HepG2 (cell line): ENCODE results near the gene CAPN12. TPM values are rescaled to one million over a fixed set of nuclear protein-coding genes. Genes with fewer than 3 reads are reported as not detected.

ENCODE experiments used
- ATAC-seq: fragments of 200-7000 bp; cut with Tn5 transposase; 3 replicates; pipeline ENCODE4 v1.9.1; 2020; ENCODE audit warnings: mild to moderate bottlenecking, moderate library complexity
- BruUV-seq: library from RNA; stranded (reverse); fragments of 400-500 nt; replicated peaks from 2 replicates; lab custom pipeline; 2021; lab: Mats Ljungman, UMichigan
- CTCF ChIA-PET: fragments of 300-600 bp; formaldehyde crosslinking; extraction: SDS; loops from one replicate; lab custom pipeline; 2021; ENCODE audit warnings: low total read pairs, inconsistent platforms, low intra/inter-chr PET ratio; lab: Yijun Ruan, JAX
- POLR2A ChIA-PET: fragments of 350-600 bp; sonication (Branson Sonifier 250); formaldehyde crosslinking; loops from one replicate; lab custom pipeline; 2020; ENCODE audit warnings: antibody characterized with exemption, inconsistent platforms; lab: Yijun Ruan, JAX
- DNase-seq: peaks from one replicate; pipeline ENCODE4 v3.0.0-alpha.2; 2015; ENCODE audit warnings: low spot score
- FAIRE-seq: peaks from 3 replicates; lab custom pipeline; 2011; peaks lifted over from hg19 to GRCh38; lab: Jason Lieb, UNC
- H2AFZ ChIP-seq: one replicate; pipeline ENCODE4 v1.6.1; 2011; ENCODE audit warnings: low read length, inconsistent platforms
- H3K27ac ChIP-seq: fragments of 300-600 bp; 3 replicates; pipeline ENCODE4 v1.8.0; 2011; ENCODE audit warnings: mixed run types, mild to moderate bottlenecking, mixed read lengths, low read length, inconsistent platforms; ENCODE audit not compliant: insufficient read depth; ENCODE audit errors: extremely low read length
- H3K27me3 ChIP-seq, 2 experiments: fragments of 200-600 bp in 1 of 2; 2 replicates in 1 of 2; 3 replicates in 1 of 2; pipeline versions ENCODE4 v1.6.0 to v1.8.0; 2011; ENCODE audit warnings: low read length in 2 of 2, mild to moderate bottlenecking in 2 of 2, moderate library complexity in 2 of 2, inconsistent platforms in 1 of 2; ENCODE audit not compliant: insufficient read depth in 2 of 2, control insufficient read depth in 1 of 2
- H3K36me3 ChIP-seq, 2 experiments: fragments of 200-600 bp in 1 of 2; replicated peaks in 1 of 2; 2 replicates in 1 of 2; 3 replicates in 1 of 2; pipeline versions ENCODE4 v1.5.1 to v1.8.0; 2011; ENCODE audit warnings: low read length in 2 of 2, inconsistent platforms in 1 of 2; ENCODE audit not compliant: insufficient read depth in 2 of 2, control insufficient read depth in 1 of 2
- H3K4me1 ChIP-seq: 2 replicates; pipeline ENCODE4 v1.5.1; 2012; ENCODE audit warnings: low read length, inconsistent platforms; ENCODE audit not compliant: insufficient read depth
- H3K4me2 ChIP-seq: 2 replicates; pipeline ENCODE4 v1.6.0; 2011; ENCODE audit warnings: low read depth, low read length, inconsistent platforms
- H3K4me3 ChIP-seq, 3 experiments: fragments of 200-600 bp in 1 of 3; sonication (generic), shearing (Covaris generic) in 1 of 3; replicated peaks in 1 of 3; 2 replicates each; pipeline ENCODE4 v1.5.1; 2011 to 2016; ENCODE audit warnings: low read length in 3 of 3, inconsistent platforms in 2 of 3, low read depth in 2 of 3, mild to moderate bottlenecking in 2 of 3, control low read depth in 1 of 3, mixed read lengths in 1 of 3; ENCODE audit not compliant: insufficient read depth in 1 of 3
- H3K79me2 ChIP-seq: one replicate; pipeline ENCODE4 v1.6.1; 2011; ENCODE audit warnings: low read length, inconsistent platforms; ENCODE audit not compliant: insufficient read depth
- H3K9ac ChIP-seq: 2 replicates; pipeline ENCODE4 v1.6.0; 2011; ENCODE audit warnings: mild to moderate bottlenecking, low read depth, low read length, inconsistent platforms; ENCODE audit not compliant: insufficient read depth
- H3K9me3 ChIP-seq: 2 replicates; pipeline ENCODE4 v1.5.1; 2012; ENCODE audit warnings: mild to moderate bottlenecking, low read length
- H4K20me1 ChIP-seq: 2 replicates; pipeline ENCODE4 v1.6.0; 2011; ENCODE audit warnings: inconsistent platforms, mild to moderate bottlenecking, low read length, moderate library complexity; ENCODE audit not compliant: insufficient read depth
- CENPT ChIP-seq: sonication (generic); formaldehyde crosslinking; IDR thresholded peaks from 2 replicates; pipeline ENCODE4 v1.8.0; 2022; ENCODE audit warnings: low read depth, mild to moderate bottlenecking, moderate library complexity, missing genetic modification reagents
- CHCHD3 ChIP-seq: sonication (generic); formaldehyde crosslinking; IDR thresholded peaks from 2 replicates; pipeline ENCODE4 v1.8.0; 2022; ENCODE audit warnings: mild to moderate bottlenecking, missing genetic modification reagents, moderate library complexity
- DNMT1 ChIP-seq: sonication (generic); formaldehyde crosslinking; IDR thresholded peaks from 2 replicates; pipeline ENCODE4 v1.5.1; 2020; ENCODE audit warnings: mild to moderate bottlenecking, missing genetic modification reagents
- HNRNPH1 ChIP-seq: fragments of 200-400 bp; formaldehyde crosslinking; optimal IDR thresholded peaks from 2 replicates; pipeline ENCODE3; 2017; ENCODE audit warnings: mild to moderate bottlenecking, low read depth, low read length
- NCOR1 ChIP-seq: fragments of 200-600 bp; sonication (generic); IDR thresholded peaks from 2 replicates; pipeline ENCODE4 v1.7.0; 2017; ENCODE audit warnings: antibody characterized with exemption, low read length, borderline replicate concordance
- NFKBIZ ChIP-seq: IDR thresholded peaks from 2 replicates; pipeline ENCODE4 v1.6.1; 2018; ENCODE audit warnings: missing genetic modification reagents, missing compliant biosample characterization
- PRPF4 ChIP-seq: fragments of 200-400 bp; formaldehyde crosslinking; IDR thresholded peaks from 2 replicates; pipeline ENCODE4 v1.6.1; 2016; ENCODE audit warnings: low read length, low read depth; ENCODE audit not compliant: poor library complexity, severe bottlenecking
- SALL1 ChIP-seq: sonication (generic); formaldehyde crosslinking; IDR thresholded peaks from 2 replicates; pipeline ENCODE4 v1.8.0; 2022; ENCODE audit warnings: mild to moderate bottlenecking, missing genetic modification reagents
- SMAD1 ChIP-seq: sonication (generic); formaldehyde crosslinking; IDR thresholded peaks from 2 replicates; pipeline ENCODE4 v1.4.0; 2020; ENCODE audit warnings: missing genetic modification reagents, low read depth, mild to moderate bottlenecking, borderline replicate concordance
- ZFYVE20 ChIP-seq: sonication (generic); formaldehyde crosslinking; IDR thresholded peaks from 2 replicates; pipeline ENCODE4 v1.8.0; 2023; ENCODE audit warnings: low read depth, mild to moderate bottlenecking, moderate library complexity, missing genetic modification reagents, borderline replicate concordance
- ZNF274 ChIP-seq: sonication (generic); formaldehyde crosslinking; IDR thresholded peaks from 2 replicates; pipeline ENCODE4 v1.5.1; 2020; ENCODE audit warnings: mild to moderate bottlenecking, missing genetic modification reagents
- ZNF331 ChIP-seq: sonication (generic); formaldehyde crosslinking; IDR thresholded peaks from 2 replicates; pipeline ENCODE4 v1.4.0; 2020; ENCODE audit warnings: missing genetic modification reagents
- ZNF75D ChIP-seq: sonication (generic); formaldehyde crosslinking; IDR thresholded peaks from 2 replicates; pipeline ENCODE4 v1.8.1; 2023; ENCODE audit warnings: missing genetic modification reagents, mild to moderate bottlenecking, borderline replicate concordance
- ZNF788 ChIP-seq: sonication (generic); formaldehyde crosslinking; IDR thresholded peaks from 2 replicates; pipeline ENCODE4 v1.5.0; 2020; ENCODE audit warnings: mild to moderate bottlenecking, missing genetic modification reagents, borderline replicate concordance
- WGBS: methylation state at CpG from one replicate; pipeline ENCODE4 v1.1.6; 2017; ENCODE audit warnings: low lambda C conversion rate; 5-methylcytosine and 5-hydroxymethylcytosine counted together
- in situ Hi-C: cut with HindIII; loops from 2 replicates; pipeline ENCODE4 v1.10.0; 2017; ENCODE audit warnings: low pct_unique_long_range_greater_than_20kb; ENCODE audit not compliant: extremely low pct_ligation_motif_present
- intact Hi-C: fragments of 100-400 bp; cut with micrococcal nuclease; formaldehyde crosslinking; loops from one replicate; pipeline ENCODE4 v1.10.0; 2022; ENCODE audit not compliant: unreplicated experiment
- polyA plus RNA-seq, 8 experiments: library from polyadenylated mRNA; depleted of rRNA in 3 of 8; stranded (reverse) in 7 of 8; unstranded in 1 of 8; fragments of >200 nt; fragmentation: Illumina TruSeq in 4 of 8; extraction: Trizol in 4 of 8; gene quantifications; 2 replicates each; pipeline versions ENCODE4 v1.2.1 to v1.2.3, GENCODE V29; 2011 to 2016; ENCODE audit warnings: low read depth in 4 of 8, missing spikeins in 1 of 8, mixed read lengths in 1 of 8; ENCODE audit not compliant: insufficient read depth in 1 of 8
- total RNA-seq, 5 experiments: library from RNA; depleted of rRNA; stranded (reverse); fragments of >200 nt; fragmentation: Illumina TruSeq; extraction: Trizol; gene quantifications; 2 replicates each; pipeline ENCODE4 v1.2.3, GENCODE V29; 2016; ENCODE audit warnings: low read depth in 1 of 5
- TF ChIP-seq, protein P1 (sequence below), 2 experiments: sonication (generic) in 1 of 2; formaldehyde crosslinking in 1 of 2; IDR thresholded peaks; 2 replicates each; pipeline versions ENCODE4 v1.4.0 to v1.6.1; 2018 to 2020; ENCODE audit warnings: missing genetic modification reagents in 2 of 2, borderline replicate concordance in 1 of 2, low read depth in 1 of 2, mild to moderate bottlenecking in 1 of 2, missing biosample characterization in 1 of 2
- TF ChIP-seq, protein P2 (sequence below): sonication (generic); formaldehyde crosslinking; IDR thresholded peaks from 2 replicates; pipeline ENCODE4 v1.5.1; 2020; ENCODE audit warnings: mild to moderate bottlenecking, moderate library complexity, missing genetic modification reagents

The CAPN12 gene
- total and polyA plus RNA-seq, 2 of the 13 experiments (the other 11 are each of a cell fraction or from before 2014, with no cell fraction given), result 1.6 to 13.6 TPM

DNA sequence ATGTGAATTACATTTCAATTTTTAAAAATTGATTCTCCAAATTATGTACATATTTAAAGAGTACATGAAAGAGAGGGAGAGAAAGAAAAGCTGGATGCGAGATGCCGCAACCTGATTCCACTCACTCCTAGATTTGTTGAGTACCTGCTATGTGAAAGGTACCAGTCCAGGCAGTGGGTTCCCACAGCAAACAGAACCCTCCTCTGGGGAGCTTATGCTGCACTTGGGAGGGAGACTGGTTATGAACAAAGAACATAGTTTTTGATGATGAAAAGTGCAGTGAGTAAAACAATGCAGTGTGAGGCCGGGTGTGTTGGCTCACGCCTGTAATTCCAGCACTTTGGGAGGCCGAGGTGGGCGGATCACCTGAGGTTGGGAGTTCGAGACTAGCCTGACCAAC lies 53.4 kb downstream of the CAPN12 start (continued):
- TF ChIP-seq ZNF331 (CRISPR knock-in tag) (no peak), CENPT (no peak)

DNA sequence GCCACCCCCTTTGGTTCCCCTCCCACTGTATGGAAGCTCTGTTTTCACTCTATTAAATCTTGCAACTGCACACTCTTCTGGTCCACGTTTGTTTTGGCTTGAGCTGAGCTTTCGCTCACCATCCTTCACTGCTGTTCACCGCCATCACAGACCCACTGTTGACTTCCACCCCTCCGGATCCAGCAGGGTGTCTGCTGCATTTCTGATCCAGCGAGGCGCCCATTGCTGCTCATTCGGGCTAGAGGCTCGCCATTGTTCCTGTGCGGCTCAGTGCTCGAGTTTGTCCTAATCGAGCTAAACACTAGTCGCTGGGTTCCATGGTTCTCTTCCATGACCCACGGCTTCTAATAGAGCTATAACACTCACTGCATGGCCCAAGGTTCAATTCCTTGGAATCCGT lies 54.1 kb downstream of the CAPN12 start:
- Histone ChIP-seq H3K4me2 (no peak overlapping the region), H3K27ac (no peak overlapping the region), H3K9ac (no peak overlapping the region), H3K4me1 (peaks cover 100% of the 10 kb centered on the region), H3K9me3 (no peaks in the 10 kb centered on the region), H4K20me1 (peaks cover 18% of the 10 kb centered on the region; the same call in 1 of the 2 replicates), H3K36me3 (peaks cover 20 to 40% of the 10 kb centered on the region in 2 experiments), H3K27me3 (no peaks in the 10 kb centered on the region), H2AFZ (no peak overlapping the region), H3K79me2 (peaks cover 95% of the 10 kb centered on the region), H3K4me3 (no peak overlapping the region)
- ChIA-PET POLR2A (interaction anchor here (2.4 kb wide), 1 partner anchor 43 kb away, joined by 10 read pairs; the partner anchor contains the start of gene ACTN4), CTCF (no interaction called here)
- no peak for TF ChIP-seq HNRNPH1
- TF ChIP-seq, protein P1, sequence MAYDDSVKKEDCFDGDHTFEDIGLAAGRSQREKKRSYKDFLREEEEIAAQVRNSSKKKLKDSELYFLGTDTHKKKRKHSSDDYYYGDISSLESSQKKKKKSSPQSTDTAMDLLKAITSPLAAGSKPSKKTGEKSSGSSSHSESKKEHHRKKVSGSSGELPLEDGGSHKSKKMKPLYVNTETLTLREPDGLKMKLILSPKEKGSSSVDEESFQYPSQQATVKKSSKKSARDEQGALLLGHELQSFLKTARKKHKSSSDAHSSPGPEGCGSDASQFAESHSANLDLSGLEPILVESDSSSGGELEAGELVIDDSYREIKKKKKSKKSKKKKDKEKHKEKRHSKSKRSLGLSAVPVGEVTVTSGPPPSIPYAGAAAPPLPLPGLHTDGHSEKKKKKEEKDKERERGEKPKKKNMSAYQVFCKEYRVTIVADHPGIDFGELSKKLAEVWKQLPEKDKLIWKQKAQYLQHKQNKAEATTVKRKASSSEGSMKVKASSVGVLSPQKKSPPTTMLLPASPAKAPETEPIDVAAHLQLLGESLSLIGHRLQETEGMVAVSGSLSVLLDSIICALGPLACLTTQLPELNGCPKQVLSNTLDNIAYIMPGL (CRISPR knock-in tag; IDR thresholded peaks at IDR 0.05; ENCODE audit: borderline replicate concordance in 1 of 2, low read depth in 1 of 2), result no peak
- TF ChIP-seq ZNF75D, result no peak
- TF ChIP-seq, protein P2, sequence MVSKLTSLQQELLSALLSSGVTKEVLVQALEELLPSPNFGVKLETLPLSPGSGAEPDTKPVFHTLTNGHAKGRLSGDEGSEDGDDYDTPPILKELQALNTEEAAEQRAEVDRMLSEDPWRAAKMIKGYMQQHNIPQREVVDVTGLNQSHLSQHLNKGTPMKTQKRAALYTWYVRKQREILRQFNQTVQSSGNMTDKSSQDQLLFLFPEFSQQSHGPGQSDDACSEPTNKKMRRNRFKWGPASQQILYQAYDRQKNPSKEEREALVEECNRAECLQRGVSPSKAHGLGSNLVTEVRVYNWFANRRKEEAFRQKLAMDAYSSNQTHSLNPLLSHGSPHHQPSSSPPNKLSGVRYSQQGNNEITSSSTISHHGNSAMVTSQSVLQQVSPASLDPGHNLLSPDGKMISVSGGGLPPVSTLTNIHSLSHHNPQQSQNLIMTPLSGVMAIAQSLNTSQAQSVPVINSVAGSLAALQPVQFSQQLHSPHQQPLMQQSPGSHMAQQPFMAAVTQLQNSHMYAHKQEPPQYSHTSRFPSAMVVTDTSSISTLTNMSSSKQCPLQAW (CRISPR knock-in tag), result 0 out of 2 replicates have a peak, but pooled peaks have one; percentile 23
- TF ChIP-seq CHCHD3 (CRISPR knock-in tag), result no peak
- no peak for TF ChIP-seq ZNF274 (CRISPR knock-in tag)
- TF ChIP-seq ZNF788 (CRISPR knock-in tag), result no peak
- no peak for TF ChIP-seq DNMT1
- no peak for TF ChIP-seq ZFYVE20 (CRISPR knock-in tag)
- TF ChIP-seq SALL1, result no peak
- no peak for TF ChIP-seq NCOR1
- TF ChIP-seq SMAD1 (CRISPR knock-in tag), result no peak
- no peak for TF ChIP-seq NFKBIZ (CRISPR knock-in tag)
- TF ChIP-seq PRPF4, result peak; percentile 39
- DNase-seq, result no peak
- no TSS peak for BruUV-seq
- intact Hi-C loops, result no loop called here
- in situ Hi-C loops, result no loop called here
- ATAC-seq, result no peak
- 98% methylated on average over 14 of the region's 14 CpGs for WGBS
- FAIRE-seq, result no peak
